Spinal cord (tissue), 10 donors: Measurements from ENCODE around the gene ECEL1. TPM values are rescaled to one million over a fixed set of nuclear protein-coding genes. Genes with fewer than 3 reads are reported as not detected.
A peak's percentile ranks its signal among the peaks of the same experiment; 100 is the strongest.

ENCODE experiments used
- DNase-seq, 6 donors: peaks; one replicate each; pipeline versions ENCODE4 v3.0.0 to v3.0.0-alpha.2; 2013 to 2015; ENCODE audit warnings: low spot score in 6 of 6, low read depth in 4 of 6
- H3K27ac ChIP-seq: one replicate; pipeline ENCODE4 v1.5.1; 2013; ENCODE audit warnings: low read depth, low read length, control low read depth
- H3K27me3 ChIP-seq: one replicate; pipeline ENCODE4 v1.6.1; 2013; ENCODE audit warnings: low read length; ENCODE audit not compliant: control insufficient read depth, insufficient read depth
- H3K36me3 ChIP-seq: one replicate; pipeline ENCODE4 v1.6.1; 2013; ENCODE audit warnings: low read length; ENCODE audit not compliant: control insufficient read depth, insufficient read depth
- H3K4me1 ChIP-seq: one replicate; pipeline ENCODE4 v1.6.1; 2013; ENCODE audit warnings: low read length; ENCODE audit not compliant: control insufficient read depth, insufficient read depth
- H3K4me3 ChIP-seq: one replicate; pipeline ENCODE4 v1.5.1; 2013; ENCODE audit warnings: low read depth, low read length, control low read depth
- H3K9me3 ChIP-seq: one replicate; pipeline ENCODE4 v1.6.1; 2013; ENCODE audit warnings: low read length; ENCODE audit not compliant: control insufficient read depth, insufficient read depth
- WGBS: methylation state at CpG from one replicate; pipeline ENCODE4 v1.1.5; 2013; ENCODE audit warnings: missing lambda C conversion rate; ENCODE audit not compliant: insufficient coverage; 5-methylcytosine and 5-hydroxymethylcytosine counted together
- polyA plus RNA-seq, 2 donors: library from polyadenylated mRNA; unstranded; fragments of 120-200 nt; gene quantifications; one replicate each; pipeline ENCODE4 v1.2.1, GENCODE V29; 2013; ENCODE audit not compliant: insufficient read length in 2 of 2
- total RNA-seq, 2 donors: library from RNA; depleted of rRNA in 1 of 2; stranded (reverse); fragments of 120-200 nt in 1 of 2; fragments of >200 nt in 1 of 2; gene quantifications; one replicate each; pipeline versions ENCODE4 v1.2.3 to v1.2.4, GENCODE V29; 2013 to 2014
- donor health status: healthy.

Gene ECEL1
- total and polyA plus RNA-seq, 4 donors = 23.5 to 82.6 (median 52.8) TPM

GRCh38 chr2:232479341-232480200 lies 8.1 kb downstream of the ECEL1 start:
- peaks cover 31% of the 10 kb centered on the region for H3K36me3 ChIP-seq
- peaks cover under 1% of the 10 kb centered on the region for H3K4me1 ChIP-seq
- H3K4me3 ChIP-seq = no peak overlapping the region
- H3K9me3 ChIP-seq = no peaks in the 10 kb centered on the region
- 77% methylated on average over 21 of the region's 21 CpGs for WGBS
- H3K27me3 ChIP-seq = peaks cover 13% of the 10 kb centered on the region
- DNase-seq = no peak
- H3K27ac ChIP-seq = no peak overlapping the region

- no peaks in the 10 kb centered on the region for H3K9me3 ChIP-seq
- WGBS = 78% methylated on average over 17 of the region's 19 CpGs
- H3K4me1 ChIP-seq = peaks cover 4% of the 10 kb centered on the region
- no peak for DNase-seq
- H3K27me3 ChIP-seq = peaks cover 4% of the 10 kb centered on the region
- no peak overlapping the region for H3K27ac ChIP-seq
- no peak overlapping the region for H3K4me3 ChIP-seq
- peaks cover 28% of the 10 kb centered on the region for H3K36me3 ChIP-seq
Measured at GRCh38 chr2:232478571-232479340, 8.9 kb downstream of the ECEL1 start.

DNA sequence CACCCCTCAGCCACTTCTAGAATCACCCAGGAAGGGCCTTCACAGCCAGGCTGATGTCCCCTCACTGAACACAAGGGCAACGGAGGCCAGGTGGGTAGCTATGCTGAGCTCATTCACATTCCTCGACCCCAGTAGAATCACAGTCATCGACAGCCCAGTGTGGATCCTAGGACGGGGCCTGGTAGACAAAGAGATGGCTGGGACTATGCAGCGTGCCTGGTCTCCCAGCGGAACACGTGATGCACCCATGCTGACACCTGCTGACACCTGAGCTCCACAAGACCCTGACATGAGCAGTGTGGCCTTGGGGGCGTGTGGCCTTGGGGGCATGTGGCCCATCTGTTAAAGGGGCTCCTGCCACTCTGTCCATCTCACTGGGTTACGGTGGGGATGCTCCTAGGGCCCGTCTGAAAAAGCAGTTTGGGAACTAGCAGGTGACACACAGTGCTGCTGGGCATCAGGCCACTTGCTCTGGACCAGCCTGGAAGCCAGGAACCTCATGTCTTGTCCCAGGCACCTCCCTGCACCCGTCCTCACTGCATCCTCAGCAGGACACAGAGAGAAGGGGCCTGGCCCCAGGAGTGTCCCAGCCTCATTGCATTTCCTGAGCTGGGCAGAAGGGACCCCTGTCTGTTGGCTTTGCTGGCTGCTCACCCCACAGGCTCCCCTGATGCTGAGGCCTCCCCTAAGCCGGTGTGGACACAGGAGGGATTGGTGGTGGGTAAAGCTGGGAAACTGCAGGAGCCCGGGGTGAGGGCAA lies 9.7 kb downstream of the ECEL1 start:
- DNase-seq = no peak
- peaks cover 24% of the 10 kb centered on the region for H3K36me3 ChIP-seq
- H3K27me3 ChIP-seq = no peaks in the 10 kb centered on the region
- 90% methylated on average over 13 of the region's 13 CpGs for WGBS
- H3K4me1 ChIP-seq = peaks cover 4% of the 10 kb centered on the region
- H3K9me3 ChIP-seq = no peaks in the 10 kb centered on the region
- H3K4me3 ChIP-seq = no peak overlapping the region
- H3K27ac ChIP-seq = no peak overlapping the region

- 87% methylated on average over 7 of the region's 7 CpGs for WGBS
- no peaks in the 10 kb centered on the region for H3K27me3 ChIP-seq
Measured at GRCh38 chr2:232476791-232477190, 10.8 kb downstream of the ECEL1 start.

GRCh38 chr2:232476045-232476444 lies 11.6 kb downstream of the ECEL1 start:
- H3K9me3 ChIP-seq = no peaks in the 10 kb centered on the region
- WGBS = no CpG with 5 or more reads among the region's 2 CpGs
- H3K27ac ChIP-seq = no peak overlapping the region
- peaks cover 14% of the 10 kb centered on the region for H3K36me3 ChIP-seq
- DNase-seq = no peak
- H3K4me3 ChIP-seq = no peak overlapping the region
- H3K27me3 ChIP-seq = no peaks in the 10 kb centered on the region
- H3K4me1 ChIP-seq = peaks cover 4% of the 10 kb centered on the region

More at GRCh38 chr2:232476791-232477190, 10.8 kb downstream of the ECEL1 start:
- no peak for DNase-seq
- Histone ChIP-seq H3K27ac (no peak overlapping the region), H3K4me1 (peaks cover 4% of the 10 kb centered on the region), H3K9me3 (no peaks in the 10 kb centered on the region), H3K36me3 (peaks cover 21% of the 10 kb centered on the region), H3K4me3 (no peak overlapping the region)

- 17% methylated on average over 6 of the region's 6 CpGs for WGBS
- peak; percentile 22 to 91 (median 54) for DNase-seq
- no peaks in the 10 kb centered on the region for H3K36me3 ChIP-seq
- H3K27me3 ChIP-seq = no peaks in the 10 kb centered on the region
- no peak overlapping the region for H3K27ac ChIP-seq
- no peaks in the 10 kb centered on the region for H3K9me3 ChIP-seq
- peaks cover 4% of the 10 kb centered on the region for H3K4me1 ChIP-seq
- H3K4me3 ChIP-seq = no peak overlapping the region
Measured at GRCh38 chr2:232473467-232473890, 14.2 kb downstream of the ECEL1 start.

DNA sequence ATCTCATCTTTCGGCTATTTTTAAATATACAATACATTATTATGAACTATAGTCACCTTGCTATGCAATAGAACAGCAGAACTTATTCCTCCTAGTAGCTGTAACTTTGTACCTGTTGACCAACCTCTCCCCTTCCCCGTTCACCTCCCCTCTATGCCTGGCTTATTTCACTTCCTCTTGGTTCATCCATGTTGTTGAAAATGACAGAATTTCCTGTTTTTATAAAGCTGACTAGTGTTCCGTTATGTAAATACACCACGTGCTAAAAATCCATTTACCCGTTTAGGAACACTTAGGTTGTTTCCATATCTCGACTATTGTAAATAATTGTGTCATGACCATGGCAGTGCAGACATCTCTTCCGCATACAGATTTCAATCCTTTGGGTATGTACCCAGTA lies 21.4 kb downstream of the ECEL1 start:
- no peaks in the 10 kb centered on the region for H3K36me3 ChIP-seq
- no peak for DNase-seq
- H3K27ac ChIP-seq = no peak overlapping the region
- H3K4me3 ChIP-seq = no peak overlapping the region
- H3K4me1 ChIP-seq = no peaks in the 10 kb centered on the region
- H3K9me3 ChIP-seq = no peaks in the 10 kb centered on the region
- H3K27me3 ChIP-seq = no peaks in the 10 kb centered on the region
- WGBS = 83% methylated on average over 2 of the region's 7 CpGs

DNA sequence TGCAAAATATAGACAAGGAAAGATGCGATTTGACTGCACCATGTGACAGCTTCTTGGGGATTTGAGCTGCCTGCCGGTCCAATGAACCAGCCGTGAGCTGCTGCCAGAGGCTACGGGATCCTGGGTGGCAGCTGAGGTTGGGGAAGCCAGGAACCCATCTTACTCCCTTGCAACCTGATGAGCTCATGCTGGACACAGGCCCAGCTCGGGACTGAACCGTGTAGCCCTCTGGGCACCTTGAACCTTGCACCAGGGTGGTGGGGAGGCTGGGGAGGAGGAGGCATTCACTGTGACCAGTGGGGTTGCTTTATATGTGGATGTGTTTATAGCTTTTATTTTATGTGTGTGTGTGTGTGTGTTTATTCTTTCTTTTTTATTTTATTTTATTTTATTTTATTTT lies 22.6 kb downstream of the ECEL1 start:
- no peak overlapping the region for H3K4me3 ChIP-seq
- DNase-seq = no peak
- H3K27ac ChIP-seq = no peak overlapping the region
- no peaks in the 10 kb centered on the region for H3K4me1 ChIP-seq
- H3K27me3 ChIP-seq = no peaks in the 10 kb centered on the region
- H3K9me3 ChIP-seq = no peaks in the 10 kb centered on the region
- WGBS = 79% methylated on average over 5 of the region's 6 CpGs
- no peaks in the 10 kb centered on the region for H3K36me3 ChIP-seq

DNA sequence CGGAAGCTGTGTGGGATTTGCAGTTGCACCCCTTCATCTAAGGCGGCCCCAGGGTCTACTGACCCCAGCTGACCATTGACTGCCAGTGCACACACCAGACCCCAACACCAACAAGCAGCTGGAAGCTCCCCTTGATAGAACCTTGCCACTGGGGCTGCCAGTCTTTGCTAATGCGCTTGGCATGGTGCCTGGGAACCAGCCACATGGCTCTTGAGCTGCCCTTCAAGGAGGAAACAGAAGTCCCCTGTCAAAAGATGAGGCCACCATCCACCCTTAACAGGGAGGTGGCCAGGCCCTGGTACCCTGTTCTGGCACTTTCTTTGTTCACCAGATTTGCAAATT lies 23.1 kb downstream of the ECEL1 start:
- DNase-seq = no peak
- Histone ChIP-seq H3K27me3 (peaks cover 4% of the 10 kb centered on the region), H3K9me3 (no peaks in the 10 kb centered on the region), H3K36me3 (no peaks in the 10 kb centered on the region), H3K27ac (no peak overlapping the region), H3K4me1 (no peaks in the 10 kb centered on the region), H3K4me3 (no peak overlapping the region)
- 88% methylated on average over 3 of the region's 3 CpGs for WGBS
